Tibial nerve (tissue), 4 donors: Measurements from ENCODE around the gene SSC4D. TPM values are rescaled to one million over a fixed set of nuclear protein-coding genes. Genes with fewer than 3 reads are reported as not detected.
A peak's percentile ranks its signal among the peaks of the same experiment; 100 is the strongest.

Source experiments
- DNase-seq, 2 donors: peaks; one replicate each; pipeline ENCODE4 v3.0.0-alpha.2; 2019; ENCODE audit warnings: low spot score in 2 of 2
- H3K27ac ChIP-seq, 4 donors: fragments of 200-600 bp; sonication (generic) in 3 of 4; one replicate each; pipeline ENCODE4 v1.5.1; 2017 to 2019; ENCODE audit warnings: mild to moderate bottlenecking in 1 of 4
- H3K27me3 ChIP-seq, 2 donors: fragments of 200-600 bp; sonication (generic) in 1 of 2; one replicate each; pipeline versions ENCODE4 v1.5.1 to v1.6.0; 2017 to 2019
- H3K36me3 ChIP-seq, 3 donors: fragments of 200-600 bp; sonication (generic); one replicate each; pipeline ENCODE4 v1.5.1; 2018 to 2019
- H3K4me1 ChIP-seq, 4 donors: fragments of 200-600 bp; sonication (generic) in 3 of 4; one replicate each; pipeline ENCODE4 v1.5.1; 2017 to 2019
- H3K4me3 ChIP-seq, 4 donors: fragments of 200-600 bp; sonication (generic) in 3 of 4; one replicate each; pipeline ENCODE4 v1.5.1; 2017 to 2019; ENCODE audit warnings: mild to moderate bottlenecking in 1 of 4, moderate library complexity in 1 of 4
- H3K9me3 ChIP-seq, 4 donors: fragments of 200-600 bp; sonication (generic) in 3 of 4; one replicate each; pipeline ENCODE4 v1.5.1; 2017 to 2019
- CTCF ChIP-seq, 5 experiments: fragments of 200-600 bp in 3 of 5; fragments of 450-650 bp in 2 of 5; sonication (generic) in 3 of 5; IDR thresholded peaks; one replicate each; pipeline ENCODE4 v1.5.1; 2016 to 2019; ENCODE audit warnings: antibody characterized with exemption in 5 of 5, mild to moderate bottlenecking in 3 of 5, moderate library complexity in 2 of 5
- EP300 ChIP-seq, 2 donors: sonication (generic); formaldehyde crosslinking; IDR thresholded peaks; one replicate each; pipeline ENCODE4 v1.6.1; 2017; ENCODE audit warnings: antibody characterized with exemption in 2 of 2, mild to moderate bottlenecking in 1 of 2
- POLR2A ChIP-seq, 2 donors: fragments of 450-650 bp; IDR thresholded peaks; one replicate each; pipeline ENCODE4 v1.6.1; 2017; ENCODE audit warnings: antibody characterized with exemption in 2 of 2, mild to moderate bottlenecking in 2 of 2, moderate library complexity in 2 of 2
- WGBS, 2 donors: methylation state at CpG; one replicate each; pipeline ENCODE4 v1.1.5; 2018; 5-methylcytosine and 5-hydroxymethylcytosine counted together
- total RNA-seq, 4 donors: library from RNA; depleted of rRNA; stranded (reverse); fragments of >200 nt; gene quantifications; one replicate each; pipeline ENCODE4 v1.1.0, GENCODE V29; 2016

SSC4D gene
- total RNA-seq, 4 donors from 2014 or later, result 0.84 TPM; not detected in 3

DNA sequence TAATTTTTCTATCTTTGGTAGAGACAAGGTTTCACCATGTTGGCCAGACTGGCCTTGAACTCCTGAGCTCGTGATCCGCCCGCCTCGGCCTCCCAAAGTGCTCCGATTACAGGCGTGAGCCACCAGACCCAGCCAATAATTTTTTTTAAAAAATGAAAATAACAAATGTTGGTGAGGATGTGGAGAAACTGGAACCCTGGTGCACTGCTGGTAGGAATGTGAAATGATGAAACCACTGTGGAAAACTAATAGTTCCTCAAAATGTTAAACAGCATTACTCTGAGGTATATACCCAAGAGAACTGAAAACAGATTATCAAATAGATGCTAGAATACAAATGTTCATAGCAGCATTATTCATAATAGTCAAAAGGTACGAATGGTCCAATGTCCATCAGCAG, 27.7 kb downstream of the SSC4D start:
- Histone ChIP-seq H3K27me3 (no peaks in the 10 kb centered on the region), H3K27ac (no peak overlapping the region), H3K4me1 (peaks cover 0 to 31% (median 18%) of the 10 kb centered on the region in 4 donors), H3K9me3 (no peaks in the 10 kb centered on the region), H3K36me3 (no peaks in the 10 kb centered on the region), H3K4me3 (no peak overlapping the region)
- WGBS, 2 donors, result 97% methylated on average over 7 of the region's 7 CpGs
- no peak for DNase-seq
- TF ChIP-seq EP300 (IDR thresholded peaks at IDR 0.05) (no peak), CTCF (IDR thresholded peaks at IDR 0.05) (no peak), POLR2A (IDR thresholded peaks at IDR 0.05) (no peak)

DNA sequence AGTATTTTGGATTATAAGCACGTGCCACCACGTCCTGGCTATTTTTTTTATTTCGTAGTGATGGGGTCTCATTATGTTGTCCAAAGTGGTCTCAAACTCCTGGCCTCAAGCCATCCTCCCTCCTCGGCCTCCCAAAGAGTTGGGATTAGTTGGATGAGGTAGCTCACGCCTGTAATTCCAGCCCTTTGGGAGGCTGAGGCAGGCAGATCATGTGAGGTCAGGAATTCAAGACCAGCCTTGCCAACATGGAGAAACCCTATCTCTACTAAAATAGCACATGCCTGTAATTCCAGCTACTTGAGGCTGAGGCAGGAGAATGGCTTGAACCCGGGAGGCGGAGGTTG, 28.9 kb downstream of the SSC4D start:
- Histone ChIP-seq H3K9me3 (no peaks in the 10 kb centered on the region), H3K36me3 (no peaks in the 10 kb centered on the region), H3K27me3 (no peaks in the 10 kb centered on the region), H3K27ac (peak overlapping the region; percentile 66 to 97 (median 90)), H3K4me1 (peaks cover 0 to 31% (median 18%) of the 10 kb centered on the region in 4 donors), H3K4me3 (peak overlapping the region; percentile 13 to 51 (median 26))
- 55 to 59% methylated on average over 7 of the region's 7 CpGs for WGBS, 2 donors
- no peak for DNase-seq
- TF ChIP-seq EP300 (IDR thresholded peaks at IDR 0.05) (no peak), POLR2A (IDR thresholded peaks at IDR 0.05) (no peak), CTCF (IDR thresholded peaks at IDR 0.05) (no peak)

DNA sequence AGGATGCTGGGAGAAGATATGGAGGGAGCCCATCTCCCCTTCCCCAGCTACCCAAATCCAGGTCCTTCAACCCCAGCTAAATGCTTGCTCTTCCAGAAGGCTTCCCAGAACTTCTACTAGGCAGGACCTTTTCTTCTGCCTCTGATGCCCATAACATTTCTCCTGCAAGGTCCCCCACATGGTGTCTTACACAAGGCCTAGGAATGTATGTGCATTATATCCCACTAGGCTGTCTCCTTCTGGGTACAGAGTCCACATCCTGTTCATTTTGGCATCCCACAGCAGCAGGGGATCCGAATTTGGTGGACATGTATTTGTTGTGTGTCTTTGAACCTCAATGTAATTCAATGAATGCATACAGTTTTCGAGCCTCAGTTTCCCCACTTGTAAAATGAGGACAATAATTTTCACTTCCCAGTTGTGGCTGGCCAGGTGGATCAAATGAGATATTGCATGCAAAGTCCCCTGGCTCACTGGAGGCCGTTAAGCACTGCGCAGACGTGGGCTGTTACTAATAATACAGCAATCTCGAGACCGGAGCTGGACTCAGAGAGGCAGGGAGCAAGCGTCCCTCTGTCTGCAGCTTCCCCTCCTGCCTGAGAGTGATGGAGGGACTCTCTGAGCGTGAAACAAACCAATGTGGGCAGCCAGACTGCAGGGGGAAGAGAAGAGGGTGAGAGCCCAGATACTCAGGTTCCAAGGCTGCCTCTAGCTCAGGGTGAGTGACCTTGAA, 32.1 kb downstream of the SSC4D start:
- no peak for TF ChIP-seq EP300 (IDR thresholded peaks at IDR 0.05)
- Histone ChIP-seq H3K9me3 (no peaks in the 10 kb centered on the region), H3K27me3 (no peaks in the 10 kb centered on the region), H3K36me3 (no peaks in the 10 kb centered on the region), H3K4me3 (no peak overlapping the region), H3K4me1 (peaks cover 0 to 38% (median 18%) of the 10 kb centered on the region in 4 donors), H3K27ac (no peak overlapping the region)
- DNase-seq, result no peak
- WGBS, 2 donors, result 58 to 63% methylated on average over 9 of the region's 9 CpGs

DNA sequence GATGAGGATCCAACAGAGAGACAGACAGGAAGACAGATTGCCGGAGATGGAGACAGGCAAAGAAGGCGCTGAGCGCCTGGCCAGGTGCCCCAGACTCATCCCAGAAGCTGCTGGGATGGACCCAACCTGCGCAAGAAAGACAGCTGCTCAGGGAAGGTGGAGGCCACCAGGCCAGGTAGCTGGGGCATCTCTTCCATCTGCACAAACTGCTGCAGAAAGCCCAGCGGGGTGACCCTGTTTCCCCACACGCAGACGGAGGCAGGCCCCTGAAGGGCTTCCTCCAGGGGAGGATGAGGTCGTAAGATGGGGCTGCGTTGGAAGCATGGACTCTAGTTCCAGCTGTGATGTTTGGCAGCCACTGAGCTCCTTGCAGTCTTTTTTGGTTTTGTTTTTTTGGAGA, 34.2 kb downstream of the SSC4D start:
- no peak for DNase-seq
- no peak for TF ChIP-seq POLR2A (IDR thresholded peaks at IDR 0.05)
- no peak for TF ChIP-seq EP300 (IDR thresholded peaks at IDR 0.05)
- no peak for TF ChIP-seq CTCF (IDR thresholded peaks at IDR 0.05)
- Histone ChIP-seq H3K36me3 (no peaks in the 10 kb centered on the region), H3K4me3 (no peak overlapping the region), H3K27me3 (no peaks in the 10 kb centered on the region), H3K9me3 (no peaks in the 10 kb centered on the region), H3K27ac (no peak overlapping the region), H3K4me1 (peaks cover 0 to 29% (median 12%) of the 10 kb centered on the region in 4 donors)
- WGBS, 2 donors, result 74 to 77% methylated on average over 9 of the region's 9 CpGs

DNA sequence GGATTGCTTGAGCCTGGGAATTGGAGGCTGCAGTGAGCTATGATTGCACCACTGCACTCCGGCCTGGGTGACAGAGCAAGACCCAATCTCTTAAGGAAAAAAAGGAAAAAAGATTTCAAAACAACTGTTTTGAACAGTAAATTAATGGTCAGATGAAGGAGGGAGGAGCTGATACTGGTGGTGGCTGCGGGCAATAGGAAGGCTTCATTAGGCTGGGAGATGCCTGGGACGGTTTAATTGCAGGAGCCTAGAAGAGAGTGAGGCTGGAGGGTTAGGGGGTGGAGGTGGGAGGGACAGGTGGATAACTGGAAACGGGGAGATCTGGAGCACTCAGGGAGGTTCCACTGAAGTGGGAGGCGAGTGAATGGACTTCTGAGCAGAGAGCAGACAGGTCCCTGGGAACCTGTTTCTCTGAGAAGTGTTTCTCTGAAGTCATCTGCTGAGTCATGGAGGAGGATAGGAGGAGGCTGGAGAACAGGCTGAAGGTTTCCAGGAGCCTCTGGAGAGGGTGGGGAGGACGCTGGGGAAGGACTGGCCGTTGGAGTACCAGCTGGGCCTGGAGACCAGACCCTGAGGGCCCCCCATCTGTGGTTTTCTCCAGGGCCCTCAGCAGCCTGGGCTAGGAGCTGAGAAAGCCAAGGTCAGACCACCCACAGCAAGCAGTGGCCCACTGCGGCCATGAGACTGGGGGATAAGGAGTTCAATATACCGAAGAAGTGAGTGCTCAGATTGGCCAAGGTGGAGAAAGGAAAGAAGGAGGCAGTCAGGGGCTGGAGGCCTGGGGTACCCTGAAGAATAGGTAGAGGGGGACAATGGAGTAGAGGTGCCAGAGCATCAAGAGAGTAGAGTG, 36.3 kb downstream of the SSC4D start:
- no peaks in the 10 kb centered on the region for H3K36me3 ChIP-seq
- no peaks in the 10 kb centered on the region for H3K27me3 ChIP-seq
- no peak overlapping the region for H3K4me3 ChIP-seq
- no peak for TF ChIP-seq CTCF (IDR thresholded peaks at IDR 0.05)
- TF ChIP-seq POLR2A (IDR thresholded peaks at IDR 0.05), result no peak
- TF ChIP-seq EP300 (IDR thresholded peaks at IDR 0.05), result no peak
- DNase-seq, result no peak
- 66 to 71% methylated on average over 9 of the region's 9 CpGs for WGBS, 2 donors
- H3K4me1 ChIP-seq, result peaks cover 0 to 13% (median 0%) of the 10 kb centered on the region in 4 donors
- H3K27ac ChIP-seq, result no peak overlapping the region
- H3K9me3 ChIP-seq, result no peaks in the 10 kb centered on the region
